Retinal pigment epithelial cell (primary cell): ENCODE measurements around the gene AK1.

Source experiments
- DNase-seq: peaks from one replicate; pipeline ENCODE4 v3.0.0-alpha.2; 2010; ENCODE audit warnings: low read depth
- H3K4me3 ChIP-seq: 2 replicates; pipeline ENCODE4 v1.5.1; 2011; ENCODE audit warnings: mild to moderate bottlenecking, low read length, control low read depth, moderate library complexity
- CTCF ChIP-seq: conservative IDR thresholded peaks from 2 replicates; pipeline ENCODE4 v1.5.1; 2011; ENCODE audit warnings: low read depth, low read length, control low read depth, inconsistent platforms

The AK1 gene

DNA sequence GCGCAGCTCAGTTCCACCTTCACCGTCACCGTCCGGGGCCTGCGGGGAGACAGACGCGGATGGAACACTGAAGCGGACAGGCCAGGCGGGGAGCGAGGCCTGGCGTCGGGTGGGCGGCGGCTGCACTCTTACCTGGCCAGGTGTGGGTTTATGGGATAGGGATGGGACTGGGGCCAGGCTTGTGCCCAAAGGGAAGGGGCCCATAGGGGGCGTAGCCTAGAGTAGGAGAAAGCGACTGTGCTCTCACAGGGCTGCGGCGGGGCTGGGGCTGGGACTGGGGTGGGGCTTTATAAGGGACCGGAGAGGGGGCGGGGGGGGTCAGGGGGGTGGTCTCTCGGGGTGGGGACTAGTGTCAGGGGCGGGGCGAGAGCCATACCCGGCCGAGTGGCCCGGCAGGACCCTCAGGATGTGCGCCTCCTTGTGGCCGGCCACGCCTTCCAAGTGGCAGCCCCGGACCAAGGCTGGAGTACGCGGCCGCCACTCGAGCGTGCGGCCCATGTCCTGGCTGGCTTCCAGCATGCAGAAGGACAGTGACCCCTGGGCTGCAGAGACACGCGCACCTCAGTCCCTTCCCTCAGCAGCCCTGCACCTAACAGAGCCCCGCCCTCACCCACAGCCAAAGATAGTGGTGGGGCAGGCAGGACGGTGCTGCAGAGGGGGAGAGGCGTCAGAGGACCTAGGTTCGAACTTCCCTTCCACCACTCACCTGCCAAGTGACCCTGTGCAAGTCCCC, 52.0 kb downstream of the AK1 start:
- H3K4me3 ChIP-seq, result no peak overlapping the region
- peak; percentile 57 for TF ChIP-seq CTCF
- no peak for DNase-seq

- no peak for TF ChIP-seq CTCF
- H3K4me3 ChIP-seq, result no peak overlapping the region
- no peak for DNase-seq
These were observed 55.4 kb downstream of the AK1 start for GRCh38 chr9:127822108-127822507.

GRCh38 chr9:127818574-127818973, 58.9 kb downstream of the AK1 start:
- TF ChIP-seq CTCF, result no peak
- DNase-seq, result no peak
- no peak overlapping the region for H3K4me3 ChIP-seq

DNA sequence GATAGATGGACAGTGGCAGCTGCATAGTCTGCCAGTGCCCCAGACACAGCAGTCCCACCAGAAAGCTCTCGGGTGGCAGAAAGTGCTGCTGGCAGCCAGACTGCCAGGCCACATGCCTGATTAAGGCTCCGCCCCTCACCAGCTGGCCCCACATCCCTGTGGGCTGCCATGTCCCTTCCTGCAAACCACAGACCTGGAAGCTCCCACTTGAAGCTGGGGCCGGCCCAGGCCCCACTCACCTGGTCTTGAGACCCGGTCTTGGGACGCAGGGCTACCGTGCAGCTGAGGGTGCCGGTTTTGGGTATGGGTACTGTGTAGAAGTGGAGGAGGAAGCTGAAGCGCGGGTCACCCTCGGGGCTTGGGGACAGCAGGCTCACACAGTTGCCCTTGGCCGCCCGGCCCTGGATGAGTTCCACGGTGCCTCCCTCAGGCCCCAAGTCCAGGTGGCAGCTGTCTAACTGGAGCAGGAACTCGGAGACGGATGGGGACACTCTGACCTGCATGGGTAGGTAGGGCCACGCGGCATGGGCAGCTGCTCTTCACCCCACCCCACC, 59.5 kb downstream of the AK1 start:
- TF ChIP-seq CTCF, result no peak
- DNase-seq, result no peak
- no peak overlapping the region for H3K4me3 ChIP-seq

GRCh38 chr9:127816728-127817127, 60.7 kb downstream of the AK1 start:
- no peak overlapping the region for H3K4me3 ChIP-seq
- TF ChIP-seq CTCF, result no peak
- no peak for DNase-seq
